H9 (cell line): ENCODE data around the gene WAC. TPM values are rescaled to one million over a fixed set of nuclear protein-coding genes. Genes with fewer than 3 reads are reported as not detected.

Source experiments
- DNase-seq: peaks from one replicate; pipeline ENCODE4 v3.0.0-alpha.2; 2017
- H2AFZ ChIP-seq: one replicate; pipeline ENCODE4 v1.6.1; 2013; ENCODE audit warnings: mild to moderate bottlenecking, low read length, control low read depth, moderate library complexity
- H2AK5ac ChIP-seq: 2 replicates; pipeline ENCODE4 v1.6.1; 2013; ENCODE audit warnings: low read length, control low read depth, mixed read lengths; ENCODE audit not compliant: insufficient read length
- H2BK120ac ChIP-seq: one replicate; pipeline ENCODE4 v1.6.1; 2013; ENCODE audit warnings: low read depth, mild to moderate bottlenecking, low read length, control low read depth, inconsistent platforms; ENCODE audit not compliant: poor library complexity, severe bottlenecking
- H2BK12ac ChIP-seq: 2 replicates; pipeline ENCODE4 v1.6.1; 2013; ENCODE audit warnings: low read length, control low read depth, mixed read lengths, low read depth; ENCODE audit not compliant: insufficient read length
- H2BK15ac ChIP-seq: 2 replicates; pipeline ENCODE4 v1.6.1; 2013; ENCODE audit warnings: low read depth, low read length, control low read depth
- H2BK20ac ChIP-seq: one replicate; pipeline ENCODE4 v1.6.1; 2013; ENCODE audit warnings: low read depth, mild to moderate bottlenecking, low read length, control low read depth, inconsistent platforms; ENCODE audit not compliant: poor library complexity, severe bottlenecking
- H2BK5ac ChIP-seq: 2 replicates; pipeline ENCODE4 v1.6.1; 2013; ENCODE audit warnings: low read length, control low read depth, mixed read lengths; ENCODE audit not compliant: insufficient read length
- H3K14ac ChIP-seq: 2 replicates; pipeline ENCODE4 v1.6.1; 2013; ENCODE audit warnings: low read length, control low read depth; ENCODE audit not compliant: insufficient read depth
- H3K18ac ChIP-seq: 2 replicates; pipeline ENCODE4 v1.6.1; 2013; ENCODE audit warnings: low read depth, mild to moderate bottlenecking, mixed read lengths, low read length, control low read depth; ENCODE audit not compliant: insufficient read length
- H3K23ac ChIP-seq: 2 replicates; pipeline ENCODE4 v1.6.1; 2013; ENCODE audit warnings: low read length, control low read depth, mixed read lengths, low read depth; ENCODE audit not compliant: insufficient read length
- H3K23me2 ChIP-seq: 2 replicates; pipeline ENCODE4 v1.6.1; 2013; ENCODE audit warnings: low read depth, mild to moderate bottlenecking, mixed read lengths, low read length, control low read depth; ENCODE audit not compliant: insufficient read length, poor library complexity, severe bottlenecking
- H3K27ac ChIP-seq: 2 replicates; pipeline ENCODE4 v1.5.1; 2013; ENCODE audit warnings: low read length, control low read depth, mixed read lengths, low read depth; ENCODE audit not compliant: insufficient read length
- H3K27me3 ChIP-seq: 2 replicates; pipeline ENCODE4 v1.6.1; 2013; ENCODE audit warnings: low read length, control low read depth, inconsistent platforms; ENCODE audit not compliant: insufficient read depth
- H3K4ac ChIP-seq: 2 replicates; pipeline ENCODE4 v1.6.1; 2013; ENCODE audit warnings: low read depth, mild to moderate bottlenecking, control low read depth, inconsistent platforms, low read length, moderate library complexity
- H3K4me1 ChIP-seq: 2 replicates; pipeline ENCODE4 v1.6.1; 2013; ENCODE audit warnings: low read length, control low read depth, inconsistent platforms; ENCODE audit not compliant: insufficient read depth
- H3K4me2 ChIP-seq: 2 replicates; pipeline ENCODE4 v1.6.1; 2013; ENCODE audit warnings: low read length, control low read depth, mixed read lengths; ENCODE audit not compliant: insufficient read length, insufficient read depth
- H3K56ac ChIP-seq: 2 replicates; pipeline ENCODE4 v1.6.1; 2013; ENCODE audit warnings: low read depth, mild to moderate bottlenecking, mixed read lengths, low read length, control low read depth; ENCODE audit not compliant: insufficient read length
- H3K79me1 ChIP-seq: 2 replicates; pipeline ENCODE4 v1.6.1; 2013; ENCODE audit warnings: low read depth, mild to moderate bottlenecking, moderate library complexity, low read length, control low read depth, inconsistent platforms; ENCODE audit not compliant: insufficient read depth, poor library complexity, severe bottlenecking
- H3K79me2 ChIP-seq: 2 replicates; pipeline ENCODE4 v1.6.1; 2013; ENCODE audit warnings: low read length, control low read depth, inconsistent platforms; ENCODE audit not compliant: insufficient read depth
- H3K9ac ChIP-seq: 2 replicates; pipeline ENCODE4 v1.6.1; 2013; ENCODE audit warnings: low read length, control low read depth, mixed read lengths; ENCODE audit not compliant: insufficient read length; ENCODE audit errors: extremely low read depth
- H3K9me3 ChIP-seq: one replicate; pipeline ENCODE4 v1.6.1; 2013; ENCODE audit warnings: low read depth, low read length, inconsistent platforms; ENCODE audit not compliant: control insufficient read depth
- H3T11ph ChIP-seq: one replicate; pipeline ENCODE4 v1.6.1; 2013; ENCODE audit warnings: mild to moderate bottlenecking, low read length, control low read depth, inconsistent platforms
- H4K20me1 ChIP-seq: one replicate; pipeline ENCODE4 v1.6.1; 2013; ENCODE audit not compliant: control insufficient read depth, insufficient read length, insufficient read depth
- H4K5ac ChIP-seq: 2 replicates; pipeline ENCODE4 v1.6.1; 2013; ENCODE audit warnings: low read depth, mild to moderate bottlenecking, mixed read lengths, low read length, control low read depth; ENCODE audit not compliant: insufficient read length
- H4K8ac ChIP-seq: replicated peaks from 2 replicates; pipeline ENCODE4 v1.6.1; 2013; ENCODE audit warnings: low read length, control low read depth, mixed read lengths, low read depth; ENCODE audit not compliant: insufficient read length
- H4K91ac ChIP-seq: 2 replicates; pipeline ENCODE4 v1.6.1; 2013; ENCODE audit warnings: low read depth, mild to moderate bottlenecking, moderate library complexity, mixed read lengths, low read length, control low read depth; ENCODE audit not compliant: insufficient read length
- H3K27ac Mint-ChIP-seq, 3 experiments: 2 replicates in 2 of 3; 3 replicates in 1 of 3; pipeline ENCODE4 v1.8.0; 2020 to 2021; ENCODE audit warnings: mixed read lengths in 3 of 3, mild to moderate bottlenecking in 1 of 3, moderate library complexity in 1 of 3
- H3K27me3 Mint-ChIP-seq: 2 replicates; pipeline ENCODE4 v1.8.0; 2021; ENCODE audit warnings: low read depth, mild to moderate bottlenecking, moderate library complexity, mixed read lengths
- H3K36me3 Mint-ChIP-seq, 3 experiments: 2 replicates in 2 of 3; 3 replicates in 1 of 3; pipeline ENCODE4 v1.8.0; 2020 to 2021; ENCODE audit warnings: low read depth in 3 of 3, mixed read lengths in 3 of 3; ENCODE audit not compliant: insufficient read depth in 1 of 3
- H3K4me1 Mint-ChIP-seq, 2 experiments: 2 replicates each; pipeline ENCODE4 v1.8.0; 2020; ENCODE audit warnings: mixed read lengths in 2 of 2
- H3K4me3 Mint-ChIP-seq, 2 experiments: 2 replicates in 1 of 2; 3 replicates in 1 of 2; pipeline ENCODE4 v1.8.0; 2020 to 2021; ENCODE audit warnings: mild to moderate bottlenecking in 2 of 2, mixed read lengths in 2 of 2, moderate library complexity in 1 of 2
- H3K9me3 Mint-ChIP-seq, 2 experiments: 2 replicates in 1 of 2; 3 replicates in 1 of 2; pipeline ENCODE4 v1.8.0; 2020; ENCODE audit warnings: mild to moderate bottlenecking in 2 of 2, mixed read lengths in 2 of 2, moderate library complexity in 1 of 2
- WGBS: extraction: QIAGEN DNeasy Blood & Tissue Kit; methylation state at CpG from one replicate; pipeline ENCODE4 v1.1.7; 2013; ENCODE audit warnings: missing lambda C conversion rate, low lambda C conversion rate, mixed read lengths; ENCODE audit not compliant: insufficient read length; ENCODE audit errors: extremely low coverage; 5-methylcytosine and 5-hydroxymethylcytosine counted together
- total RNA-seq: library from RNA; stranded (reverse); gene quantifications from 2 replicates; pipeline ENCODE4 v1.2.1, GENCODE V29; 2021
- TF ChIP-seq, protein P1 (sequence below): fragments of 200-600 bp; sonication (generic); conservative IDR thresholded peaks from 3 replicates; pipeline ENCODE4 v1.8.0; 2021; ENCODE audit warnings: antibody characterized with exemption, mild to moderate bottlenecking

The WAC gene
- total RNA-seq, 1 experiment from 2014 or later, result 130 TPM

DNA sequence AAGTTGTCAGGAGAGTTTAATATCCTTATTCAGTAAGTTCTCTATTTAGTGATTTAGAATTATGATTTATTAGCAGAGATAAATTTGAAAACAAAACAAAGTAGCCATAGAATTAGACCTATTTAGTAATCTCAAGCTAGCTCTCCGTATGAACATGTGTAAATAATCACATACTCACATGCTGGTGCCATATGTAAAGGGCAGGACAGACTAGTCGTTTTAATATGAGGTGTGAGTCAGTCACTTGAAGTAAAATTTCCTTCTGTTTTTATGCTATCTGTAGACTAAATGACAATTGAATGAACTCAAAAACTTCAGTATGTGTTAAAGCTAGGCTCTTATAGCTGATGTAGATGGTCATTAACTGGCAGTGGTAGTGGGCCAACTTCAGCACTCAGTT lies 67.1 kb downstream of the WAC start:
- Histone ChIP-seq H3K9ac (no peak overlapping the region), H3K23me2 (no peaks in the 10 kb centered on the region), H3K79me2 (peaks cover 13% of the 10 kb centered on the region; the same call in 1 of the 2 replicates), H4K20me1 (no peaks in the 10 kb centered on the region), H3K4ac (no peak overlapping the region), H3K14ac (no peak overlapping the region), H4K5ac (no peak overlapping the region), H4K8ac (no peak overlapping the region), H4K91ac (no peak overlapping the region), H2BK120ac (no peak overlapping the region), H3K4me2 (no peak overlapping the region), H2BK12ac (no peak overlapping the region), H3T11ph (no peak overlapping the region), H3K4me1 (no peaks in the 10 kb centered on the region), H2AFZ (no peak overlapping the region), H3K18ac (no peak overlapping the region), H2BK20ac (no peak overlapping the region), H3K56ac (no peak overlapping the region), H2AK5ac (no peak overlapping the region), H3K9me3 (no peaks in the 10 kb centered on the region), H3K23ac (no peak overlapping the region), H2BK5ac (no peak overlapping the region), H2BK15ac (no peak overlapping the region), H3K79me1 (no peaks in the 10 kb centered on the region), H3K27me3 (no peaks in the 10 kb centered on the region), H3K27ac (no peak overlapping the region)
- H3K36me3 Mint-ChIP-seq, result peaks cover 6 to 44% (median 38%) of the 10 kb centered on the region in 3 experiments; a peak in 6 of 7 replicates
- DNase-seq, result no peak
- TF ChIP-seq, protein P1, sequence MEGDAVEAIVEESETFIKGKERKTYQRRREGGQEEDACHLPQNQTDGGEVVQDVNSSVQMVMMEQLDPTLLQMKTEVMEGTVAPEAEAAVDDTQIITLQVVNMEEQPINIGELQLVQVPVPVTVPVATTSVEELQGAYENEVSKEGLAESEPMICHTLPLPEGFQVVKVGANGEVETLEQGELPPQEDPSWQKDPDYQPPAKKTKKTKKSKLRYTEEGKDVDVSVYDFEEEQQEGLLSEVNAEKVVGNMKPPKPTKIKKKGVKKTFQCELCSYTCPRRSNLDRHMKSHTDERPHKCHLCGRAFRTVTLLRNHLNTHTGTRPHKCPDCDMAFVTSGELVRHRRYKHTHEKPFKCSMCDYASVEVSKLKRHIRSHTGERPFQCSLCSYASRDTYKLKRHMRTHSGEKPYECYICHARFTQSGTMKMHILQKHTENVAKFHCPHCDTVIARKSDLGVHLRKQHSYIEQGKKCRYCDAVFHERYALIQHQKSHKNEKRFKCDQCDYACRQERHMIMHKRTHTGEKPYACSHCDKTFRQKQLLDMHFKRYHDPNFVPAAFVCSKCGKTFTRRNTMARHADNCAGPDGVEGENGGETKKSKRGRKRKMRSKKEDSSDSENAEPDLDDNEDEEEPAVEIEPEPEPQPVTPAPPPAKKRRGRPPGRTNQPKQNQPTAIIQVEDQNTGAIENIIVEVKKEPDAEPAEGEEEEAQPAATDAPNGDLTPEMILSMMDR, result no peak
- H3K9me3 Mint-ChIP-seq, result no peaks in the 10 kb centered on the region
- WGBS, result no CpG with 5 or more reads among the region's 2 CpGs
- H3K27me3 Mint-ChIP-seq, result no peaks in the 10 kb centered on the region
- peaks cover 22 to 23% of the 10 kb centered on the region in 2 experiments for H3K4me1 Mint-ChIP-seq
- H3K4me3 Mint-ChIP-seq, result no peak overlapping the region
- no peak overlapping the region for H3K27ac Mint-ChIP-seq
